Osteoblast (primary cell): ENCODE measurements around the gene RTL3. TPM values are rescaled to one million over a fixed set of nuclear protein-coding genes. Genes with fewer than 3 reads are reported as not detected.
A peak's percentile ranks its signal among the peaks of the same experiment; 100 is the strongest.

ENCODE experiments used
- DNase-seq: peaks from one replicate; pipeline ENCODE4 v3.0.0; 2011; ENCODE audit warnings: low spot score, mixed read lengths; ENCODE audit not compliant: insufficient read length; ENCODE audit errors: missing footprints
- H2AFZ ChIP-seq: 2 replicates; pipeline ENCODE4 v1.6.0; 2011; ENCODE audit warnings: mild to moderate bottlenecking, low read length
- H3K27ac ChIP-seq: 2 replicates; pipeline ENCODE4 v1.5.1; 2011; ENCODE audit warnings: mild to moderate bottlenecking, low read depth, low read length, moderate library complexity
- H3K27me3 ChIP-seq: 2 replicates; pipeline ENCODE4 v1.6.0; 2012; ENCODE audit warnings: mild to moderate bottlenecking, control low read depth, inconsistent platforms, low read length, moderate library complexity; ENCODE audit not compliant: insufficient read depth
- H3K36me3 ChIP-seq: 2 replicates; pipeline ENCODE4 v1.5.1; 2011; ENCODE audit warnings: mild to moderate bottlenecking, low read length, control low read depth, moderate library complexity; ENCODE audit not compliant: insufficient read depth
- H3K4me1 ChIP-seq: 2 replicates; pipeline ENCODE4 v1.5.1; 2011; ENCODE audit warnings: mild to moderate bottlenecking, low read length, control low read depth, moderate library complexity; ENCODE audit not compliant: insufficient read depth
- H3K4me2 ChIP-seq: 2 replicates; pipeline ENCODE4 v1.6.0; 2011; ENCODE audit warnings: mild to moderate bottlenecking, low read length; ENCODE audit not compliant: insufficient read depth
- H3K4me3 ChIP-seq: fragments of 200-600 bp; sonication (generic); 3 replicates; pipeline ENCODE4 v1.5.1; 2012; ENCODE audit warnings: mild to moderate bottlenecking, low read length, inconsistent platforms; ENCODE audit not compliant: insufficient read depth
- H3K79me2 ChIP-seq: 2 replicates; pipeline ENCODE4 v1.6.0; 2012; ENCODE audit warnings: mild to moderate bottlenecking, low read length, control low read depth, inconsistent platforms; ENCODE audit not compliant: insufficient read depth
- H3K9me3 ChIP-seq: 2 replicates; pipeline ENCODE4 v1.5.1; 2011; ENCODE audit warnings: low read depth, low read length, control low read depth
- H4K20me1 ChIP-seq: 2 replicates; pipeline ENCODE4 v1.6.0; 2012; ENCODE audit warnings: mild to moderate bottlenecking, low read length, control low read depth; ENCODE audit not compliant: insufficient read depth
- CTCF ChIP-seq: IDR thresholded peaks from 2 replicates; pipeline ENCODE4 v1.5.1; 2011; ENCODE audit warnings: mild to moderate bottlenecking, low read depth, low read length, moderate library complexity; ENCODE audit errors: extremely low read depth
- total RNA-seq: library from RNA; depleted of rRNA; stranded (reverse); fragments of >200 nt; gene quantifications from 2 replicates; pipeline ENCODE4 v1.2.3, GENCODE V29; 2012

RTL3 gene
- total RNA-seq, 1 donor = not detected

GRCh38 chrX:78665342-78665741 is 6.2 kb upstream of the RTL3 start:
- no peaks in the 10 kb centered on the region for H3K9me3 ChIP-seq
- no peak for DNase-seq
- no peak overlapping the region for H3K4me2 ChIP-seq
- no peak for TF ChIP-seq CTCF
- H3K4me1 ChIP-seq = peaks cover 4% of the 10 kb centered on the region
- no peaks in the 10 kb centered on the region for H4K20me1 ChIP-seq
- H3K36me3 ChIP-seq = no peaks in the 10 kb centered on the region
- H3K27ac ChIP-seq = no peak overlapping the region
- H3K4me3 ChIP-seq = no peak overlapping the region
- H3K79me2 ChIP-seq = no peaks in the 10 kb centered on the region
- peaks cover 3% of the 10 kb centered on the region for H3K27me3 ChIP-seq
- H2AFZ ChIP-seq = no peak overlapping the region

- no peaks in the 10 kb centered on the region for H3K36me3 ChIP-seq
- no peak overlapping the region for H3K4me3 ChIP-seq
- no peaks in the 10 kb centered on the region for H3K79me2 ChIP-seq
- H3K27ac ChIP-seq = no peak overlapping the region
- H3K4me2 ChIP-seq = no peak overlapping the region
- H3K4me1 ChIP-seq = peaks cover 18% of the 10 kb centered on the region
- no peak for DNase-seq
- H3K27me3 ChIP-seq = peaks cover 3% of the 10 kb centered on the region
- no peak overlapping the region for H2AFZ ChIP-seq
- TF ChIP-seq CTCF = no peak
- no peaks in the 10 kb centered on the region for H4K20me1 ChIP-seq
- H3K9me3 ChIP-seq = no peaks in the 10 kb centered on the region
These were observed 2.7 kb upstream of the RTL3 start for GRCh38 chrX:78661836-78662235.

DNA sequence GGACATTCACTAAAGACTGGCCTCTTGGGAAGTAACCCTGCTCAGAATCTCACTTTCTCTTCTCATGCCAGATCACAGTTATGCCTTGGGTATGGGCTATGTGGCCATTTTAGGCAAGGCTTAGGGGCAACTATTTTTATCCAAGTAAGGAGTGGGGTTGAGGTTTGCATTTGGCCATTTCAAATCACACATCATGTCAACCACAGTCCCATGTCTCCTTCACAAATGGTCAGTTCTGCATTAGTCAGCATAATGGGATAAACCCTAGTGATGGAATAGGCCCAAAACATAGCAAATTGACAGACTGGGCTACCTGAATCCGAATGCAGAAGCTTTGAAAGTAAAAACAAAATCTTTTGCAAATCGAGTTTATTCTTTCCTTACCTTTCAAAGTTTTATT is 827 bp upstream of the RTL3 start:
- Histone ChIP-seq H3K79me2 (no peaks in the 10 kb centered on the region), H3K4me2 (peak overlapping the region; percentile 28), H3K27me3 (peaks cover 3% of the 10 kb centered on the region), H3K27ac (peak overlapping the region; percentile 73), H4K20me1 (no peaks in the 10 kb centered on the region), H3K4me3 (no peak overlapping the region), H3K9me3 (no peaks in the 10 kb centered on the region), H2AFZ (no peak overlapping the region), H3K4me1 (peaks cover 18% of the 10 kb centered on the region), H3K36me3 (no peaks in the 10 kb centered on the region)
- DNase-seq = no peak
- TF ChIP-seq CTCF = no peak

GRCh38 chrX:78658414-78658813 is 714 bp downstream of the RTL3 start:
- TF ChIP-seq CTCF = no peak
- Histone ChIP-seq H3K27ac (peak overlapping the region; percentile 65), H4K20me1 (no peaks in the 10 kb centered on the region), H2AFZ (no peak overlapping the region), H3K27me3 (peaks cover 3% of the 10 kb centered on the region), H3K9me3 (no peaks in the 10 kb centered on the region), H3K4me2 (peak overlapping the region; percentile 21), H3K79me2 (no peaks in the 10 kb centered on the region), H3K36me3 (no peaks in the 10 kb centered on the region), H3K4me3 (no peak overlapping the region), H3K4me1 (peaks cover 26% of the 10 kb centered on the region)
- DNase-seq = no peak
